A673 (cell line): ENCODE results near the gene TRPV2.

Source experiments
- CTCF ChIP-seq: fragments of 300-800, 200-600 bp; sonication (generic); conservative IDR thresholded peaks from 2 replicates; pipeline ENCODE4 v1.5.1; 2017; ENCODE audit warnings: low read depth, mild to moderate bottlenecking, antibody characterized with exemption, low read length, moderate library complexity, mixed read lengths
- EZH2 ChIP-seq: fragments of 200-600 bp; sonication (generic); IDR thresholded peaks from 2 replicates; pipeline ENCODE4 v1.6.1; 2017; ENCODE audit warnings: borderline replicate concordance, low read depth, mild to moderate bottlenecking, mixed read lengths, antibody characterized with exemption, low read length; ENCODE audit not compliant: poor library complexity, severe bottlenecking

- TF ChIP-seq CTCF (no peak), EZH2 (no peak)
These were observed 4.5 kb downstream of the TRPV2 start for GRCh38 chr17:16419929-16420271.
